AG04449 (cell line): ENCODE measurements around the gene SUZ12.
A peak's percentile ranks its signal among the peaks of the same experiment; 100 is the strongest.
"Not testable (repeated sequence)": the region's sequence is repeated elsewhere in the genome, so short reads cannot be mapped to it uniquely, and the experiment has no call there.

Source experiments
- CTCF ChIA-PET: fragments of 350-600 bp; formaldehyde crosslinking; extraction: SDS; loops from one replicate; lab custom pipeline; 2021; ENCODE audit warnings: antibody characterized with exemption; lab: Yijun Ruan, JAX
- POLR2A ChIA-PET: fragments of 400-600, 350-600 bp; formaldehyde crosslinking; extraction: SDS; loops from one replicate; lab custom pipeline; 2020; ENCODE audit warnings: antibody characterized with exemption, inconsistent platforms; lab: Yijun Ruan, JAX
- DNase-seq: peaks from one replicate; pipeline ENCODE4 v3.0.0-alpha.2; 2010; ENCODE audit warnings: low read depth, low spot score
- H3K4me3 ChIP-seq: 2 replicates; pipeline ENCODE4 v1.5.1; 2011; ENCODE audit warnings: low read depth, mild to moderate bottlenecking, control low read depth, low read length
- CTCF ChIP-seq: IDR thresholded peaks from one replicate; pipeline ENCODE4 v1.5.1; 2011; ENCODE audit warnings: mild to moderate bottlenecking, moderate library complexity, low read length, control low read depth, inconsistent platforms; ENCODE audit not compliant: insufficient read depth; ENCODE audit errors: missing control alignments

Gene SUZ12

GRCh38 chr17:31918701-31919128, 18.1 kb upstream of the SUZ12 start:
- no peak for DNase-seq
- no peak for TF ChIP-seq CTCF
- no peak overlapping the region for H3K4me3 ChIP-seq
- CTCF ChIA-PET: interaction anchor here (0.9 to 1.6 kb wide), 3 partner anchors 11 to 18 kb away, joined by 3 to 6 read pairs (median 4); partner anchors contain the start of gene UTP6
- POLR2A ChIA-PET: no interaction called here

- ChIA-PET CTCF (interaction anchor here (0.9 to 1.4 kb wide), 5 partner anchors 7 to 15 kb away, joined by 3 to 4 read pairs (median 4); no protein-coding TSS in a partner anchor), POLR2A (no interaction called here)
- DNase-seq: no peak
- no peak overlapping the region for H3K4me3 ChIP-seq
- TF ChIP-seq CTCF: no peak
These were observed 16.8 kb upstream of the SUZ12 start for GRCh38 chr17:31919802-31920525.

- DNase-seq: no peak
- POLR2A ChIA-PET: no interaction called here
- H3K4me3 ChIP-seq: no peak overlapping the region
- CTCF ChIA-PET: interaction anchor here (1.0 to 1.5 kb wide), 3 partner anchors 10 to 25 kb away, joined by 3 read pairs; partner anchors contain the start of gene UTP6
- TF ChIP-seq CTCF: no peak
These were observed 10.6 kb upstream of the SUZ12 start for GRCh38 chr17:31926100-31926729.

DNA sequence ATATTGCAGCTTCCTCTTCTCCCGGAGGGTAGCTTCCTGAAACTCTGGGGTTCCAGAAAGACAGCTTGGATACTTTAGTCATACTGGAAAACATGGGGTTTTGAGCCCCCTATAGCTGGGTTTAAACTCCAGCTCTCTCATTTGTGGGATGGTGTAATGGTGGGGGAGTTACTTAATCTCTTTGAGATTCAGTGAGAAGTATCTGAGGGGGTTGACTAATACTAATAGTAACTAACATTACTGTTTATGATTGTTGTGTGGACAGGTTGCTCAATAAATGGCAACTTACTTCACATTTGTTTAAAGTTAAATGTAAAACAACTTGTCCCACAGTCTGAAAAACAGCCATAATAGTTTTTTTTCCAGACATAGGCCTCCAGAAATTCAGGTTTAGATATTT, 5.1 kb upstream of the SUZ12 start:
- POLR2A ChIA-PET: no interaction called here
- DNase-seq: no peak
- TF ChIP-seq CTCF: no peak
- H3K4me3 ChIP-seq: no peak overlapping the region
- CTCF ChIA-PET: no interaction called here

DNA sequence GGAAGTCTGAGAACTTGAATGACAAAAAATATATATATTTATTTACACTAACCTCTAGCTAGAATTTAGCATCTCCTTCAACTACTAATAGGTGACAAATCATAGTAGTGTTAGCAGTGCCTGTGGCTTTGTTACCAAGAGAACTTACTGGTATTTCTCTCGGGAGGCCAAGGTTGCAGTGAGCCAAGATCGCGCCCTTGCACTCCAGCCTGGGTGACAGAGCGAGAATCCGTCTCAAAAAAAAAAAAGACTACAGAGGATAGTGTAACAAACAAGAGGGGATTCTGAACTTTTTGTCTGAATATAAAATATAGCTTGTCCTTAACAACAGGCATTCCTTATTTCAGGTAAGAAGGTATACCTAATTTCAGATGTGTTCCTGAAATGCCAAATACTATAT, 1.3 kb upstream of the SUZ12 start:
- no peak for DNase-seq
- no peak overlapping the region for H3K4me3 ChIP-seq
- ChIA-PET POLR2A (no interaction called here), CTCF (interaction anchor here (1.0 to 1.3 kb wide), 3 partner anchors 9 to 72 kb away, joined by 3 read pairs; no protein-coding TSS in a partner anchor)
- no peak for TF ChIP-seq CTCF

DNA sequence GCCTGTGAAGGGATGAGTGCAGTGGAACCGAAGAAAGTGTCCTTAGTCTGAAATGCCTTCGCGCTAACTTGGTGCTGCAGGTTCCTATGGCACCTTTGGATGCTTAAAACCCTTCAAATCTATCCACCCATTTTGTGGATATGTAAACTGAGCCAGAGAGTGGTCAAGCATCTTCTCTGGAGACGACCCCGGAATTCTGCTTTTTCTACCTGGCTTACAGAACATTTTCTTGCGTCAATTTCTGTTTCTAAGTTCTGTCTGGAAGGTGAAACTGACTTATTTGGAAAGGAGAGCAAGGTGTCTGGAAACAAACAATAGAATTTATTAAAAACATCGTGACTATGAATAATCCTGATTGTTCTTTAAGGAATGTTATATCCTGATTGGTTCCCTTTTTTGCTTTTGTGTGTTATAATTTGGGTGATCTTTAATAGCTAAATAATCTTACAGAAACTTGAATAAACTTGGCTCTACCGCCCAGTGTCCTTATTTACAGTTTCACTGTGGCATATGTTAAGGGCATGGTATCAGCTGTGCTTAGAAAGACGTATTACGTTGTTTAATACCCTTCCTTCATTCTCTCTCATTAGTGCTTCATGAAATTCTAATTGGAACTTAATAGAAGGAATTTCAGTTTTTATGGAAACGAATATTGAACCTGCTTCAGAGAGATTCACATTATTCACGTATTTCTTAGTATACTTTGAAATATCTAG, 1.3 kb downstream of the SUZ12 start:
- POLR2A ChIA-PET, CTCF ChIA-PET, DNase-seq: not testable (repeated sequence)
- H3K4me3 ChIP-seq: peak overlapping the region; percentile 57

- POLR2A ChIA-PET, DNase-seq, CTCF ChIA-PET, H3K4me3 ChIP-seq: not testable (repeated sequence)
These were observed 5.1 kb downstream of the SUZ12 start for GRCh38 chr17:31941916-31942315.

DNA sequence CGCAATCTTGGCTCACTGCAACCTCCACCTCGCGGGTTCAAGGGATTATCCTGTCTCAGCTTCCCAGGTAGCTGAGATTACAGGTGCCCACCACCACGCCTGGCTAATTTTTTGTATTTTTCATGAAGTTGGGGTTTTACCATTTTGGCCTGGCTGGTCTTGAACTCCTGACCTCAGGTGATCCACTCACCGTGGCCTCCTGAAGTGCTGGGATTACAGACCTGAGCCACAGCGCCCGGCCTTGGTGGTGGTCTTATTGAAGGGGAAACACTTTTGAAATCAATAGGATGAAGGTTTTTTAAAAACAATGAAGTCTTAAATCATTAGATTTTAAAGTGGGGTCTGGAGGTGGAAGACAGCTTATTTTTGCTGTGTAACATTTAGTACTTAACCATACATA, 5.6 kb downstream of the SUZ12 start:
- POLR2A ChIA-PET, CTCF ChIA-PET, DNase-seq, H3K4me3 ChIP-seq: not testable (repeated sequence)

- H3K4me3 ChIP-seq, CTCF ChIA-PET, DNase-seq, POLR2A ChIA-PET: not testable (repeated sequence)
These were observed 15.1 kb downstream of the SUZ12 start for GRCh38 chr17:31951953-31952352.

- DNase-seq, H3K4me3 ChIP-seq, CTCF ChIA-PET, POLR2A ChIA-PET: not testable (repeated sequence)
These were observed 27.3 kb downstream of the SUZ12 start for GRCh38 chr17:31964131-31964530.
